K562 (cell line): ENCODE results near the gene PRR14L.

Experiments
- HDAC2 ChIP-seq: fragments of 450-650 bp; IDR thresholded peaks from 2 replicates; pipeline ENCODE4 v1.6.1; 2016; ENCODE audit warnings: mild to moderate bottlenecking
- ZNF717 ChIP-seq: fragments of 250-450 bp; sonication (Bioruptor Pico); IDR thresholded peaks from 2 replicates; pipeline ENCODE4 v1.5.0; 2021

DNA sequence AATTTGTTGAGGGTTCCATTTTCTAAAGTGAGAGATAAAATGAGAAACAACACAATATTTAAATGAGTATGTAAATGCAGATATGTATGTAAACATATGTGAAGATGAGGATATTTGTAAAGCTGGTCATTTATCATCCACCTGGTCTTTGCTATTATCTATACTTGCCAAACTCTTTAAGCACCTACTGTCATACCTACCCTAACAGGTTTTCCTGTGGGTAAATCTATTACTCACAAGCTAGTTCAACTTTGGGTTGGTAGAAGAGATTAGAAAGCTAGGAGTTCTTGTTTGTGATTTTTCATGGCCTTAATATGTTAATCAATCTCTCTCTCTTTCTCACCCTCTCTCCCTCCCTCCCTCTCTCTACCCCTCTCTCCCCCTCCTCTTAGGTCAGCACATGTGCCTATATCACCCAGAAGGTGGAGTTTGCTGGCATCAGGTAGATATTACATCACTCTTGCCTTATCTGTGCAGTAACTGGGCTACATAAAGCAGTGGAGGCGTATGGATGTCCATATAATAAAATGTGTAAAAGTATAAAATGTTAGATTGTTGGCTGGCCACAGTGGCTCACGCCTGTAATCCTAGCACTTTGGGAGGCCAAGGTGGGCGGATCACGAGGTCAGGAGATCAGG lies 18.6 kb upstream of the PRR14L start:
- TF ChIP-seq ZNF717 (CRISPR knock-in tag) (no peak), HDAC2 (no peak)
